Measurements from ENCODE around the gene TNS2.

TNS2 gene

DNA sequence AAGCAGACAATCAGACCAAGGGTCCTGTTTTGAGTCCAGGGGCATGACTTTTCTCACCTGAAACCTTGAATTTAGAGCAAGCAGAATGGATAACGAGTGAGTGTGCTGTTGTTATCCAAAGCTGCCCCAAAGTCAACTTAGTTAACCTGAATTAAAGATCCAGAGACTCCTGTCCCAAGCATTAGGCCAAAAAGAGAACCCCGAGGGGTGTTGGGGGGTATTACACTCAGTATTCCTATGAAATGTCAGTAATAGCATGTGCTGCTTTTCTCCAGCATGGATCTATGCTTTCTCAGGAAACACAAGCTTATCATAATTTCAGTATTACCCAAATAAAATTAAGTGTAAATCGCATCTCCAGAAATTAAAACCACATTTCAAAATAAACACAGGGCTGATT is 24.6 kb upstream of the TNS2 start:
- no peak for TF ChIP-seq GATA3 (IDR thresholded peaks at IDR 0.05; ENCODE audit: low read depth, low read length)
- no peak for TF ChIP-seq GATA2 (IDR thresholded peaks at IDR 0.05; ENCODE audit: low read depth, low read length)

DNA sequence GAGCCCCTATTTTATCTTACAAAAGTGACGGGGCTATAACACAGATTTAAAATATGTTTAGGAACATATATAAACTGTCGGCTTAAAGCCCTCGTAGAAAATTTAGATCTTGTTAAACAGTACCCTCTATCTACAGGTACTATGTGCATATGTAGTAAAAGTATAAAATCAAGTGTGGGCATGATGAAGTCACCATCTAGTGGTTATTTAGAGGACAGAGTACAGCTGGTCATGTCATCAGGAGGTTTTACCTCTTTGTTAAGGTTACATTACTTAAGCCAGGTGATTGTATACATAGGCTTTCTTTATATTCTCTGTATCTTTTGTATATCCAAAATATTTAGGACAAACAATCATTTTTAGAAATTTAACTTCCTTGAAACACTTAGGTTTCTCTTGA is 18.2 kb upstream of the TNS2 start:
- TF ChIP-seq GATA3 (IDR thresholded peaks at IDR 0.05; ENCODE audit: low read depth, low read length) (no peak), GATA2 (IDR thresholded peaks at IDR 0.05; ENCODE audit: low read depth, low read length) (no peak)

DNA sequence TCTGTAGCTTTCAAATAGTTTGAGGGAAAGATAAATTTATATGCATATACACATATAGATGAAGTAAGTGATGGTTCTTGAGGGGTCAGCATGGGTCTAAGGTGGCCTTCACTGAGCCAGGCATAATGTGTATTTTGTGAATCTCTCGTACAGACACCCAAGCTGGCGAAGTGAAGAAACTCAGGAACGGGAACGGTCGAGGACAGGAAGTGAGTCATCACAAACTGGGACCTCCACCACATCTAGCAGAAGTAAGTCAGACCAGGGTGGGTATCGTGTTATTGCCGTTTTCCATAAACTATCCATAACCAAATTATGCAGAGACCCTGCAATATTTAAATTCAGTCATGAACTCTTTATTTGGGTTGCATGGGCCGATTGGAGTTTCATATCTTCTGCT is 15.4 kb upstream of the TNS2 start:
- TF ChIP-seq GATA3 (IDR thresholded peaks at IDR 0.05; ENCODE audit: low read depth, low read length) (no peak), GATA2 (IDR thresholded peaks at IDR 0.05; ENCODE audit: low read depth, low read length) (no peak)

DNA sequence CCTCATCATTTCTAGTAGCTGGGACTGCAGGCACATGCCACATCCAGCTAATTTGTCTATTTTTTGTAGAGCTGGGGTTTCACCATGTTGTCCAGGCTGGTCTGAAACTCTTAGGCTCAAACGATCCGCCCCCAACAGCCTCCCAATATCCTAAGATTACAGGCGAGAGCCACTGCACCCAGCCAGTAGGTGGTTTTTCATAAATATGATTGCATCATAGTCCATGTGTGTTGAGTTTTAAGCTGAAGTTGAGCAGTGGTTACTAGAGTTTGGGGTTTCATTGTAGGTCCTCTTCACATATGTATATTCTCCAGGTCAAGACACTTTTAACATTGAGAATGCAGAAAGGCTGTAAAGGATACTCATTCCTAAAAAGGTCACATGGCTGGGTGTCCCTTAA is 13.1 kb upstream of the TNS2 start:
- no peak for TF ChIP-seq GATA3 (IDR thresholded peaks at IDR 0.05; ENCODE audit: low read depth, low read length)
- no peak for TF ChIP-seq GATA2 (IDR thresholded peaks at IDR 0.05; ENCODE audit: low read depth, low read length)

DNA sequence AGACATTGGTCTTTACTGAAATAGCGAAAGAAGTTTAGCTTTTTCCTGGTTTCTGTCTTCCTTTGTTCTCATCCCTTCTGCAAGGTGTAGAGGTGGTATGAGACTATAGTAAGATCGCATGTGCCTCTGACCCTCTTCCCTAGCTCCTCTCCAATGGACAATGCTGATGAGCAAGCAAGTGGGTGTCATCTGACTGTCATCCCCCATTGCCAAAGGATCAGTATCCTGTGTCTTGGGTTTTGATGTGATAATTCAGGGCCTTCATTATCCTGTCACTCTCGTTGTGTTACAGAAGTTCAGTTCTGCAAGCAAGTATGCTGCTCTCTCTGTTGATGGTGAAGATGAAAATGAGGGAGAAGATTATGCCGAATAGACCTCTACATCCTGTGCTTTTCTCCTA is 10.0 kb upstream of the TNS2 start:
- TF ChIP-seq GATA2 (IDR thresholded peaks at IDR 0.05; ENCODE audit: low read depth, low read length) (no peak), GATA3 (IDR thresholded peaks at IDR 0.05; ENCODE audit: low read depth, low read length) (no peak)

DNA sequence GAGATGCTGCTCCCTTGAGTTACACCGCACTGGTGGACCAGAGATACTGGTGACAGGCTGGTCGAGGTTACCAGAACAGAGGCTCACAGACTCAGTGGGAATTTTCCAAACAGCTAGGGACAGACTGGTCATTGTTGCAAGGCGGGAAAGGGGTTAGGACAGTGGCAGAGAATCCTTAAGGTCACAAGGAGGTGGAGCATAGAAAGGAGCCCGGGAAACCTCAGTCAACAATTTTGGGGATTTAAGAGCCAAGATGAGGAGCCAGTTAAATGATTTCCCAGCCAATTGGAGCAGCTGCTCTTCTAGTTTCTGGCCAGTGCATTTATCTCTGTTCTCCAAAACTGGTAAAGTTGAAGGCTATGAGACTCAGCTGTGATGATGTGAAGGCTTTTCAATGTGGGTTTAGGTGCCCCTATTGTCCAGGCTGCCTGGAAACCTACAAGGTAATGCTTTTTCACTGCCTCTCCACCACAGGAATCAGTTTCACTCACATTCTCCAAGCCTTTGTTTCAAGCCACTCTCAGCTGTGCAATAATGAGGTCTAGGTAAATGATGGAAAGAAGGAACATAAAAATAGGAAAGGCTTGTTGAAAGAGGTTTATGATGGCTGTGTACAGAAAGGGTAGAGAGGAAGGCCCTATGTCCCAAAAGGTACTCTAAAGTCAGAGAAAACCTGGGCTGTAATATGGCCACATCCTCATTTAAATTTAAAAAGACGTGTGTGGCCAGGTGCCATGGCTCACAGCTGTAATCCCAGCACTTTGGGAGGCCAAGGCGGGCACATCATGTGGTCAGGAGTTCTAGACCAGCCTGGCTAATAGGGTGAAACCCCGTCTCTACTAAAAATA is 7.0 kb upstream of the TNS2 start:
- TF ChIP-seq GATA2 (IDR thresholded peaks at IDR 0.05; ENCODE audit: low read depth, low read length) = no peak
- TF ChIP-seq GATA3 (IDR thresholded peaks at IDR 0.05; ENCODE audit: low read depth, low read length) = no peak

DNA sequence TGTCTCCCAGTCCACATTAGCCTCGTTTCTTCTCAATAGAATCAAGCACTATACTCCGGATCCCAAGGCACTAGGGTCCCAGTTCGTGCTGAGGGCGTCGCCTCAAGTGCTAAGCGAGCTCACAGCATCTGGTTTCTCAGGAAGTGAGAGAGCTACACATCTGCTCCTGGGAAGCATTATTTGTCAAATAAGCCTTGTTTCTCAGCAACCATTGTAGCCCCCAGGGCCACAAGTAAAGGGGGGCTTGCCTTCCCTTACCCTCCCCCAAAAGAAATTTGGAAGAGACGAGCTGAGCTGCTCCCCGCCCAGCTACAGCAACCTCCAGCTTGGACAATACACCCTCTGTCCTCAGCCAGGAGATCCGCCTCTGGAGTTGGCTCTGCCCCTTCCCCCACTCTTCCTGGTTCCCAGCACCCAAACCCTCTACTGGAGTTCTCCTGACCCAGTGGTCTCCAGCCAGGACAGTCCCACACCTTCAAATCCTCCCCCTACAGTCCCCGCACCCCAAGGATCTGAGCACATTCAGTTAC is 5.7 kb upstream of the TNS2 start:
- TF ChIP-seq GATA2 (IDR thresholded peaks at IDR 0.05; ENCODE audit: low read depth, low read length) (no peak), GATA3 (IDR thresholded peaks at IDR 0.05; ENCODE audit: low read depth, low read length) (no peak)

DNA sequence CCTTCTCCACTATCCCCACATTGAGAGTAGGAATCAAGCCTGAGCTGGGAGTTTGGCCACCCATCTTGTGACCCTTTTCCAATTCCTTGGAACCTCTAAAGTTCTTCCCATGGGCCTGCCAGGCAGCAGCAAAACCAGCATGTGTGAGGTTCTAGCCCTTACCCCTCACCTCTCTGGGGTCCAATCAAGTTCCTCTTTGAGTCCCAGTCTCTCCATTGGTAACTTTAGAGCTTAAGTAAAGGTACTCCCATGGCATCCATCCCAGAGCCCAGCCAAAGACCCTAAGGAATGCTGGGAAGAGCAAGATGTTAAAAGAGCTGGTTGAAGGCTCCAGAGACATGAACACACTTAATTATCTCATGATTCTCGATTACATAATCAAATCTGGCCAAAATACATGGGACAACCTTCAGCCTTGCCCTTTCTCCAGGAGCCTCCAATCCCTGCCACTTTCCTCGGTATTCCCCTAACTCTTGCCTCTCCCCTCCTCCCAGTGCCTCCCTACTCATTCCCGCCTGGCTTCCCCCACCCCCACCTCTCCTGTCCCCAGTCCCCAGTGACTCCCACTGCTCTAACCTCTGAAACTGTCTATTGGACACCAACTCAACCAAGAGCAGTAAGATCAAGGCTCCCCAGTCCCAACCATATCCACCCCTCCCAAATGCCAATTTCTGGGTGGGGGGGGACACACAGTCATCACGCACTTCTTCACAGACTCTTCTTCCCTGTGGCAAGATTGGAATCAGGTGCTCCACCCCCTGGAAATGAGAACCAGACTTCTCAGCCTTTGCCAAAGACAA is 4.8 kb upstream of the TNS2 start:
- no peak for TF ChIP-seq GATA3 (IDR thresholded peaks at IDR 0.05; ENCODE audit: low read depth, low read length)
- no peak for TF ChIP-seq GATA2 (IDR thresholded peaks at IDR 0.05; ENCODE audit: low read depth, low read length)

DNA sequence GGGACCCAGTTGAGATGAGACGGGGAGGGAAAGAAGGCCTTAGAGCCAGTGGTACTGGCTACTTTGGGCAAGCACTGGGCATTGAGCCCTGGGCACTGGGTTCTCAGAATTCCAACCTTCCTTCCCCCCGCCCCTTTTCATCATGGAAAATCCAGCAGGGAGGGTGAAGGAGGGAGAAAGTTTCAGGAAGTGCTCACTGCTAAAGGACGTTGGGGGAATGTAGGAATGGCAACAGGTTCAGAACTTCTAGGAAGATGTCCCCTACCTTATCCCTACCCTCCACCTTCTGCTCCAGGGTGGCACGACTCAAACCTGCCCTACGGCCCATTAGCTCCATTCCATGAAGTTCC is 4.2 kb upstream of the TNS2 start:
- TF ChIP-seq GATA2 (IDR thresholded peaks at IDR 0.05; ENCODE audit: low read depth, low read length) (no peak), GATA3 (IDR thresholded peaks at IDR 0.05; ENCODE audit: low read depth, low read length) (no peak)

DNA sequence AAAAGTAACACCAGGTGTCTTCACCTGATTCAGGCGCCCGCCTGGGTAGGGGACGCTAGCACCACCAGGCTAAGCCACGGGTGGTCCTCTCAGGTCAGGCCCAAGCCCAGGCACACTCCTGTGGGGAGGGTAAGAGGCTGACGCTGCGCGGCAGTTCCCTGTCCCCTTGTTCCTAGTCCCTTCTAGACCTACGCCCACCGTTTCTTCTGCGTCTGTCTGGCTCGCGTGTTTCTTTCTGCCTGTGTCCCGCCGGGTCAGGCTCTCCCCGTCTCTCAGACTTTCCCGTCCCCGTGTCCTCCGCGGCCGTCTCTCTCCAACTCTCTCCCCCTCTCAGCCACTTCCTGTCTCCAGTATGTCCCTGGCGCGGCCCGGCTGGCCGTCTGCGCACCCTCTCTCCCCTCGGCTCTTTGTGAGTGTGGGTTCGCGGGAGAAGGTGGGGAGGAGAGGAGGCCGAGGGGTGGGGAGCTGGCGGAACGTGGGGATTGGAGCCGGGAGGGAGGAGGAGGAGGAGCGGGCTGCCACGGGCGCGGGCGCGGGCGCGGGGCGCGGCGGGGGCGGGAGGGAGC is 3.1 kb upstream of the TNS2 start:
- no peak for TF ChIP-seq GATA3 (IDR thresholded peaks at IDR 0.05; ENCODE audit: low read depth, low read length)
- no peak for TF ChIP-seq GATA2 (IDR thresholded peaks at IDR 0.05; ENCODE audit: low read depth, low read length)

DNA sequence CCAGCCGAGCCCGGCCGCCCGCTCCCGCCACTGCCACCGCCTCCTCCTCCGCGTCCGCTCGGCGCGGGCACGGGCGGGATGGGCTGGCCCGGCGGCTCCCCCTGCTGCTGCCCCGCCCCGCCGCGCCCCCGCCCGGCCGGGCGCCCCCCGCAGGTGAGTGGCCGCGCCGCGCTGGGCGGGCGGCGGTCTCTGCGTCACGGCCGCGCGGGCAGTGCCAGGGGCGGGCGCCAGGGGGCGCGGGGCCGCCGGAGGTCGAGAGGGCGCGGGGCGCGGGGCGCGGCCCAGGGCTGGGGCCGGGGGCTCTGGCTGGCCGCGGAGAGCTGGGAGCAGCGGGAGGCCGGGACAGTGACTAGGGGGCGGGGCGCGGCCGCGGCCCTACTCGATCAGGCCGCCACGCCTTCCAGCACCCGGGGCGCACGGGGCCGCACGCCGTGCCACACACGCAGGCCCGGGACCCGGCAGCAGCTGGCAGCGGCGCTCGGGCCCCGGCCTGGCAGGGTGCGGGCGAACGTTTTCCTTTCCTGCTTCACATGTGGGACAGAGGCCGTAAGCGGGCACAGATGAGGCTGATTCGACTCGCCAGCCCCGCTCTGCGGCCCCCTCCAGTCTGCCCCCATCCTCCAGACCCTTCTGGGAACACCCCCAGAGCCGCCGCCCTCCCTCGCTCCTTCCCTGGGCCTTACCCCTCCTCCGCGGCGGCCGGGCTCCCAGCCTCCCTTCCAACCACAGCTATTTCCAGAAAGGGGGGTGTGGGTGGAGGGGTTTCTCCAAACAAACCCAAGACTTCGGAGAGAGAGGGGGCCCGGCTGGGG is 2.4 kb upstream of the TNS2 start:
- TF ChIP-seq GATA3 (IDR thresholded peaks at IDR 0.05; ENCODE audit: low read depth, low read length) (no peak), GATA2 (IDR thresholded peaks at IDR 0.05; ENCODE audit: low read depth, low read length) (no peak)

DNA sequence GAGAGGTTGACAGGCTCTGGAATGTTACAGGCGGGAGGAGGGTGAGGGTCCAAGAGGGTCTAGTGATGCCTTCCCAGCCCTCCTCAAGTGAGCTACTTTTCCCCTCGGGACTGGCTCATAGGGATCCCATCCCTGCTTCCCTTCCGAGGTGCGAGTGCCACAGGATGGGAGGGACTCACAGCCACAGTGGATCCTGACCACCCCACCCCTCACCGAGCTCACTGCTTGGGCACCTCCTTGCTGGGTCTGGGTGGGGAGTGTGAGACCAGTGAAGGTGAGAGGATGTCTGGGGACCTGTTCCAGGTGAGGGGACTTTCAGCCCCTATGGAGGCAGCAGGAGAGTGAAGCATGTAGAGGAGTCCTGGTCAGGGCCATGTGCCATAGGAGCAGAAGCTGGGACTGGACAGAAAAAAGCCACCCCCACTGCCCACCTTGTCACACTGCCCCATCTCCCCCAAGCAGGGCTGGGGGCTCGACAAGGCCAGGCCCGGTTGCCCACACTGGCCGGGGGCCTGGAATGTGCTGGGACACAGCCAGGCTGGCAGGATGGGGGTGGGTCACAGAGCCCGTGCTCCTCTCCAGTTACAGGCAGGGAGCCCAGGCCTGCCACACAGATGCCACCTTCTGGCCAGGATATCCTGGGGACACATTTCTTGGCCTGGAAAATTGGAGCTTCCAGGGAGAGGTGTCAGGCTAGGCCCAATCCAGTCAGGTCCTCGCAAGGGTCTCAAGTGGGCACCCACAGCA is 1.7 kb upstream of the TNS2 start:
- TF ChIP-seq GATA3 (IDR thresholded peaks at IDR 0.05; ENCODE audit: low read depth, low read length) (no peak), GATA2 (IDR thresholded peaks at IDR 0.05; ENCODE audit: low read depth, low read length) (no peak)

DNA sequence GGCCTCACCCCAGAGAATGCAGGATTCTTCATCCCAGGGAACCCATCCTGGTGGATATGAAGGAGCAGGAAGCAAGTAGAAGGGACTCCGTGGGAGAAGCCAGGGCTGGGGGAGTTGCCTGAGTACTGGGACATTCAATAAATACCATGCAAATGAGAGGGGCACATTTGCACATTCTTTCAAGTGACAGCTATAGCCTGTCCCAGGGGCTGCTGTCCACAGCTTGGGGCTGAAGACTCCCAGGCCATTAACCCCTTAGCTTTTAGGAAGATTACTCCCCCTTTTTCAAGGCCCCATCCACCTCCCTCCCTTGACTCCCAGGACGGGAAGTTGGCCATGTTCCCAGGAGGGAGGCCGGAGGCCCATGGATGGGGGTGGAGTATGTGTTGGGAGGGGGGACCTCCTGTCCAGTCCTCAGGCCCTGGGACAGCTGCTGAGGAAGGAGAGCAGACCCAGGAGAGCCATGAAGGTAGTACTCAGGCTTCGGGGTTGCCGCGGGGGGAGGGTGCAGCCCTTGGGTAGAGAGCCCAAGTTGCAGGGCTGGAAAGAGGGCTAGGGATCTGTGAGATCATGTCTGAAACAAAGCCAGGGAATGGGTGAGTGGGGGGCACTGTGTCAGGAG is 974 bp upstream of the TNS2 start:
- TF ChIP-seq GATA3 (IDR thresholded peaks at IDR 0.05; ENCODE audit: low read depth, low read length) = no peak
- TF ChIP-seq GATA2 (IDR thresholded peaks at IDR 0.05; ENCODE audit: low read depth, low read length) = no peak

Data from SH-SY5Y (cell line).